GM06990 (cell line): ENCODE measurements around the gene NSD1.

ENCODE experiments used
- DNase-seq: peaks from one replicate; pipeline ENCODE4 v3.0.0-alpha.2; 2011; ENCODE audit not compliant: insufficient read length; ENCODE audit errors: extremely low read depth
- H3K27me3 ChIP-seq: replicated peaks from 2 replicates; pipeline ENCODE4 v1.6.0; 2011; ENCODE audit warnings: low read length; ENCODE audit not compliant: control insufficient read depth, insufficient read depth
- H3K36me3 ChIP-seq: 2 replicates; pipeline ENCODE4 v1.5.1; 2011; ENCODE audit warnings: low read length; ENCODE audit not compliant: control insufficient read depth, insufficient read depth
- H3K4me3 ChIP-seq: replicated peaks from 2 replicates; pipeline ENCODE4 v1.5.1; 2011; ENCODE audit warnings: low read depth, mild to moderate bottlenecking, control low read depth, low read length
- TF ChIP-seq, protein P1 (sequence below): IDR thresholded peaks from 2 replicates; pipeline ENCODE4 v1.5.1; 2011; ENCODE audit warnings: low read length, control low read depth, mild to moderate bottlenecking, inconsistent platforms; ENCODE audit not compliant: insufficient read depth, poor library complexity, severe bottlenecking

Gene NSD1

GRCh38 chr5:177154003-177154643 lies 20.6 kb downstream of the NSD1 start:
- no peak for DNase-seq
- H3K4me3 ChIP-seq, result no peak overlapping the region
- TF ChIP-seq, protein P1, sequence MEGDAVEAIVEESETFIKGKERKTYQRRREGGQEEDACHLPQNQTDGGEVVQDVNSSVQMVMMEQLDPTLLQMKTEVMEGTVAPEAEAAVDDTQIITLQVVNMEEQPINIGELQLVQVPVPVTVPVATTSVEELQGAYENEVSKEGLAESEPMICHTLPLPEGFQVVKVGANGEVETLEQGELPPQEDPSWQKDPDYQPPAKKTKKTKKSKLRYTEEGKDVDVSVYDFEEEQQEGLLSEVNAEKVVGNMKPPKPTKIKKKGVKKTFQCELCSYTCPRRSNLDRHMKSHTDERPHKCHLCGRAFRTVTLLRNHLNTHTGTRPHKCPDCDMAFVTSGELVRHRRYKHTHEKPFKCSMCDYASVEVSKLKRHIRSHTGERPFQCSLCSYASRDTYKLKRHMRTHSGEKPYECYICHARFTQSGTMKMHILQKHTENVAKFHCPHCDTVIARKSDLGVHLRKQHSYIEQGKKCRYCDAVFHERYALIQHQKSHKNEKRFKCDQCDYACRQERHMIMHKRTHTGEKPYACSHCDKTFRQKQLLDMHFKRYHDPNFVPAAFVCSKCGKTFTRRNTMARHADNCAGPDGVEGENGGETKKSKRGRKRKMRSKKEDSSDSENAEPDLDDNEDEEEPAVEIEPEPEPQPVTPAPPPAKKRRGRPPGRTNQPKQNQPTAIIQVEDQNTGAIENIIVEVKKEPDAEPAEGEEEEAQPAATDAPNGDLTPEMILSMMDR, result no peak
- H3K27me3 ChIP-seq, result no peaks in the 10 kb centered on the region
- H3K36me3 ChIP-seq, result peaks cover 5% of the 10 kb centered on the region

DNA sequence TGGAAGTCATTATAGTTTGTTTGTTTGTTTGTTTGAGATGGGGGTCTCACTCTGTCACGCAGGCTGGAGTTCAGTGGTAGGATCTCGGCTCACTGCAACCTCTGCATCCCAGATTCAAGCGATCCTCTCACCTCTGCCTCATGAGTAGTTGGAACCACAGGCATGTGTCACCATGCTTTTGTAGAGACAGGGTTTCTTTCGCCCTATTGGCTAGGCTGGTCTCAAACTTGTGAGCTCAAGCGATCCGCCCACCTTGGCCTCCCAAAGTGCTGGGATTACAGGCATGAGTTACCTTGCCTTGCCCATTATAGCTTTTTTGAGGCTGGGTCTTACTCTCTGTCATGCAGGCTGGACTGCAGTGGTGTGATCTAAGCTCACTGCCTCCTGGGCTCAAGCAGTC lies 28.8 kb downstream of the NSD1 start:
- H3K27me3 ChIP-seq, result no peaks in the 10 kb centered on the region
- no peak overlapping the region for H3K4me3 ChIP-seq
- TF ChIP-seq, protein P1, result no peak
- DNase-seq, result no peak
- H3K36me3 ChIP-seq, result peaks cover 7% of the 10 kb centered on the region

- TF ChIP-seq, protein P1, result no peak
- H3K36me3 ChIP-seq, result peaks cover 7% of the 10 kb centered on the region
- no peak for DNase-seq
- no peaks in the 10 kb centered on the region for H3K27me3 ChIP-seq
- H3K4me3 ChIP-seq, result no peak overlapping the region
Measured at GRCh38 chr5:177163500-177163899, 29.9 kb downstream of the NSD1 start.

GRCh38 chr5:177169271-177169670 lies 35.7 kb downstream of the NSD1 start:
- DNase-seq, result no peak
- peaks cover 9% of the 10 kb centered on the region for H3K36me3 ChIP-seq

DNA sequence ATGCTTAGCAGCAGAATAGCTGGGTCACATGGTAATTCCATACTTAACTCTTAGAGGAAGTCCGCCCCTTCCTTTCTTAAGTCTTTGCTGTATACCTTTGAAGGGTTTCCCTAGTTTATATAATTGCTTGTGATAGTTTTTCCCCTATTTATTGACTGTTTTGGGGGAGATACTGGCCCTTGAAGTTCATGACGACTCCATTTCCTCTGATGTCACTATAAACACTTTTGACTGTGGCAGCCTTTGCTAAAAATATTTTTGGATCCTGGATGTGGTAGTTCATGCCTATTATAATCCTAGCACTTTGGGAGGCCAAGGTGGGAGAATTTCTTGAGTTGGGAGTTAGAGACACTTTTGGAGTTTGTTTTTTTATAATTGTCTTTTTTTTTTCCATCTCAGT lies 38.4 kb downstream of the NSD1 start:
- no peaks in the 10 kb centered on the region for H3K27me3 ChIP-seq
- H3K36me3 ChIP-seq, result peaks cover 5% of the 10 kb centered on the region
- no peak overlapping the region for H3K4me3 ChIP-seq
- DNase-seq, result no peak
- TF ChIP-seq, protein P1, result no peak

More at GRCh38 chr5:177169271-177169670, 35.7 kb downstream of the NSD1 start:
- no peaks in the 10 kb centered on the region for H3K27me3 ChIP-seq
- H3K4me3 ChIP-seq, result no peak overlapping the region
- TF ChIP-seq, protein P1, result no peak

DNA sequence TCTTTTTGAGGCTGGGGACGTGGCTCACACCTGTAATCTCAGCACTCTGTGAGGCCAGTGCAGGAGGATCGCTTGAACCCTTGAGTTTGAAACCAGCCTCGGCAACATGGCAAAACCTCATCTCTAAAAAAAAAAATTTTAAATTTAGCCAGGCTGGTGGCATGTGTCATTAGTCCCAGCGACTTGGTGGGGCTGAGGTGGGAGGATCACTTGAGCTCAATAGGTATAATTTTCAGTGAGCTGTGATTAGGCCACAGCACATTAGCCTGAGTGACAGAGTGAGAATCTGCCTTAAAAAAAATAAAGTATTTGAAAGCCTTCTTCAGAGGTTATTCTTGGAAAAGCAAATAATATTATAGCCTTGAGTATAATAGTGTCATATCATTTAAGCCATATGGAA lies 41.8 kb downstream of the NSD1 start:
- Histone ChIP-seq H3K27me3 (no peaks in the 10 kb centered on the region), H3K36me3 (no peaks in the 10 kb centered on the region; the same call in none of the 2 replicates), H3K4me3 (no peak overlapping the region; the same call in 1 of the 2 replicates)
- DNase-seq, result no peak
- TF ChIP-seq, protein P1, result no peak
